ENCODE measurements around the gene AIF1.

AIF1 gene

GRCh38 chr6:31579119-31579505 is 35.9 kb upstream of the AIF1 start:
- H3K4me1 ChIP-seq, result no peaks in the 10 kb centered on the region
- no peak overlapping the region for H3K27ac ChIP-seq
- H3K79me2 ChIP-seq, result no peaks in the 10 kb centered on the region
- no peak for TF ChIP-seq CTCF (IDR thresholded peaks at IDR 0.05)
- no peak overlapping the region for H2AFZ ChIP-seq
- H3K9me3 ChIP-seq (ENCODE audit: control insufficient read depth, low read length), result no peaks in the 10 kb centered on the region
- H3K4me3 ChIP-seq (ENCODE audit: low read depth, low read length), result no peak overlapping the region
- H3K27me3 ChIP-seq (ENCODE audit: control insufficient read depth, insufficient read depth, low read length), result no peaks in the 10 kb centered on the region
- no peak overlapping the region for H3K4me2 ChIP-seq (ENCODE audit: low read length)
- no peak overlapping the region for H3K9ac ChIP-seq
- H3K36me3 ChIP-seq (ENCODE audit: control insufficient read depth, insufficient read depth, low read length), result no peaks in the 10 kb centered on the region

- Histone ChIP-seq H3K27ac (no peak overlapping the region), H3K4me1 (no peaks in the 10 kb centered on the region), H3K4me3 (ENCODE audit: low read depth, low read length) (no peak overlapping the region), H3K9me3 (ENCODE audit: control insufficient read depth, low read length) (no peaks in the 10 kb centered on the region), H3K4me2 (ENCODE audit: low read length) (no peak overlapping the region), H3K27me3 (ENCODE audit: control insufficient read depth, insufficient read depth, low read length) (no peaks in the 10 kb centered on the region), H2AFZ (no peak overlapping the region), H3K9ac (no peak overlapping the region), H3K79me2 (no peaks in the 10 kb centered on the region), H3K36me3 (ENCODE audit: control insufficient read depth, insufficient read depth, low read length) (no peaks in the 10 kb centered on the region)
- no peak for TF ChIP-seq CTCF (IDR thresholded peaks at IDR 0.05)
These were observed 35.2 kb upstream of the AIF1 start for GRCh38 chr6:31579546-31580437.

- H2AFZ ChIP-seq, result peak overlapping the region; percentile 99
- H3K9me3 ChIP-seq (ENCODE audit: control insufficient read depth, low read length), result no peaks in the 10 kb centered on the region
- no peak for TF ChIP-seq CTCF (IDR thresholded peaks at IDR 0.05)
- peak overlapping the region; percentile 85 for H3K4me3 ChIP-seq (ENCODE audit: low read depth, low read length)
- H3K27ac ChIP-seq, result no peak overlapping the region
- H3K36me3 ChIP-seq (ENCODE audit: control insufficient read depth, insufficient read depth, low read length), result no peaks in the 10 kb centered on the region
- no peak overlapping the region for H3K9ac ChIP-seq
- no peaks in the 10 kb centered on the region for H3K79me2 ChIP-seq
- H3K27me3 ChIP-seq (ENCODE audit: control insufficient read depth, insufficient read depth, low read length), result no peaks in the 10 kb centered on the region
- peak overlapping the region; percentile 84 for H3K4me2 ChIP-seq (ENCODE audit: low read length)
- no peaks in the 10 kb centered on the region for H3K4me1 ChIP-seq
These were observed 34.6 kb upstream of the AIF1 start for GRCh38 chr6:31580438-31580740.

- H3K36me3 ChIP-seq (ENCODE audit: control insufficient read depth, insufficient read depth, low read length), result no peaks in the 10 kb centered on the region
- H3K9me3 ChIP-seq (ENCODE audit: control insufficient read depth, low read length), result no peaks in the 10 kb centered on the region
- H3K9ac ChIP-seq, result peak overlapping the region; percentile 68
- peak overlapping the region; percentile 85 for H3K4me3 ChIP-seq (ENCODE audit: low read depth, low read length)
- H2AFZ ChIP-seq, result peak overlapping the region; percentile 99
- no peaks in the 10 kb centered on the region for H3K79me2 ChIP-seq
- peak overlapping the region; percentile 60 for H3K27ac ChIP-seq
- H3K27me3 ChIP-seq (ENCODE audit: control insufficient read depth, insufficient read depth, low read length), result no peaks in the 10 kb centered on the region
- peak; percentile 99 for TF ChIP-seq CTCF (IDR thresholded peaks at IDR 0.05)
- no peaks in the 10 kb centered on the region for H3K4me1 ChIP-seq
- H3K4me2 ChIP-seq (ENCODE audit: low read length), result peak overlapping the region; percentile 84
These were observed 34.1 kb upstream of the AIF1 start for GRCh38 chr6:31580807-31581433.
